SK-N-SH (cell line): ENCODE measurements around the gene PIPOX. TPM values are rescaled to one million over a fixed set of nuclear protein-coding genes. Genes with fewer than 3 reads are reported as not detected.

ENCODE experiments used
- CTCF ChIA-PET: fragments of 300-600, 350-600 bp; formaldehyde crosslinking; extraction: SDS; loops from one replicate; lab custom pipeline; 2021; lab: Yijun Ruan, JAX
- POLR2A ChIA-PET: fragments of 350-600 bp; sonication (Branson Sonifier 250); formaldehyde crosslinking; extraction: SDS; loops from one replicate; lab custom pipeline; 2020; ENCODE audit warnings: antibody characterized with exemption, inconsistent platforms; lab: Yijun Ruan, JAX
- DNase-seq: peaks from one replicate; pipeline ENCODE4 v3.0.0; 2012
- H2AFZ ChIP-seq: fragments of 200-600 bp; sonication (generic); 2 replicates; pipeline ENCODE4 v1.8.1; 2016; ENCODE audit warnings: antibody characterized with exemption, mild to moderate bottlenecking, low read depth
- H3F3A ChIP-seq: fragments of 200-600 bp; sonication (generic); replicated peaks from 2 replicates; pipeline ENCODE3; 2016; ENCODE audit warnings: antibody characterized with exemption, mild to moderate bottlenecking; ENCODE audit not compliant: insufficient read depth
- H3K27ac ChIP-seq, 2 experiments: fragments of 200-500 bp in 1 of 2; fragments of 200-600 bp in 1 of 2; sonication (Bioruptor generic) in 1 of 2; sonication (generic), shearing (Covaris generic) in 1 of 2; 2 replicates each; pipeline versions ENCODE4 v1.5.1 to v1.6.1; 2014 to 2016; ENCODE audit warnings: low read depth in 2 of 2, inconsistent platforms in 1 of 2, low read length in 1 of 2, mild to moderate bottlenecking in 1 of 2, mixed read lengths in 1 of 2
- H3K27me3 ChIP-seq: fragments of 200-600 bp; sonication (generic), shearing (Covaris generic); 2 replicates; pipeline ENCODE4 v1.6.1; 2016; ENCODE audit warnings: mixed run types; ENCODE audit not compliant: insufficient read depth
- H3K36me3 ChIP-seq, 2 experiments: fragments of 200-500 bp in 1 of 2; fragments of 200-600 bp in 1 of 2; sonication (Bioruptor generic) in 1 of 2; sonication (generic) in 1 of 2; replicated peaks in 1 of 2; 2 replicates each; pipeline versions ENCODE3 to v1.5.1; 2014 to 2016; ENCODE audit warnings: low read length in 1 of 2, mild to moderate bottlenecking in 1 of 2; ENCODE audit not compliant: insufficient read depth in 2 of 2, control insufficient read depth in 1 of 2
- H3K4me1 ChIP-seq, 2 experiments: fragments of 200-500 bp in 1 of 2; fragments of 200-600 bp in 1 of 2; sonication (Bioruptor generic) in 1 of 2; sonication (generic), shearing (Covaris generic) in 1 of 2; 2 replicates each; pipeline versions ENCODE4 v1.5.1 to v1.6.1; 2014 to 2016; ENCODE audit warnings: low read depth in 1 of 2, low read length in 1 of 2, mixed run types in 1 of 2; ENCODE audit not compliant: insufficient read depth in 2 of 2, control insufficient read depth in 1 of 2
- H3K4me2 ChIP-seq: fragments of 200-600 bp; sonication (generic), shearing (Covaris generic); 2 replicates; pipeline ENCODE4 v1.6.1; 2017; ENCODE audit warnings: mixed run types
- H3K4me3 ChIP-seq, 2 experiments: fragments of 200-500 bp in 1 of 2; fragments of 200-600 bp in 1 of 2; sonication (Bioruptor generic) in 1 of 2; sonication (generic), shearing (Covaris generic) in 1 of 2; 2 replicates each; pipeline versions ENCODE4 v1.5.1 to v1.8.1; 2014 to 2016; ENCODE audit warnings: low read depth in 2 of 2, inconsistent platforms in 1 of 2, low read length in 1 of 2, mild to moderate bottlenecking in 1 of 2, mixed read lengths in 1 of 2, moderate library complexity in 1 of 2
- H3K79me2 ChIP-seq: fragments of 200-600 bp; sonication (generic); 2 replicates; pipeline ENCODE4 v1.8.1; 2017; ENCODE audit warnings: mild to moderate bottlenecking; ENCODE audit not compliant: insufficient read depth
- H3K9ac ChIP-seq: fragments of 200-600 bp; sonication (generic); 2 replicates; pipeline ENCODE4 v1.6.1; 2017; ENCODE audit warnings: mixed run types
- H3K9me2 ChIP-seq: fragments of 200-600 bp; sonication (generic); 2 replicates; pipeline ENCODE4 v1.6.1; 2017; ENCODE audit warnings: mixed run types
- H3K9me3 ChIP-seq: fragments of 200-600 bp; sonication (generic); 2 replicates; pipeline ENCODE4 v1.6.1; 2017; ENCODE audit warnings: mixed run types, mild to moderate bottlenecking, moderate library complexity
- H4K20me1 ChIP-seq: fragments of 200-600 bp; sonication (generic); 2 replicates; pipeline ENCODE4 v1.6.1; 2017; ENCODE audit warnings: mild to moderate bottlenecking, mixed run types; ENCODE audit not compliant: insufficient read depth
- CHD2 ChIP-seq: fragments of 150-350 bp; IDR thresholded peaks from 2 replicates; pipeline ENCODE4 v1.6.1; 2018; ENCODE audit warnings: low read length; ENCODE audit not compliant: partially characterized antibody
- EP300 ChIP-seq, 2 experiments: IDR thresholded peaks; 2 replicates each; pipeline versions ENCODE4 v1.4.0 to v1.6.1; 2012; ENCODE audit warnings: borderline replicate concordance in 1 of 2, low read depth in 1 of 2, low read length in 1 of 2
- FOXM1 ChIP-seq: IDR thresholded peaks from 2 replicates; pipeline ENCODE4 v1.4.0; 2012; ENCODE audit warnings: low read depth, mild to moderate bottlenecking
- IRF3 ChIP-seq: fragments of 150-350 bp; IDR thresholded peaks from 2 replicates; pipeline ENCODE4 v1.6.1; 2016; ENCODE audit warnings: mild to moderate bottlenecking, low read depth, low read length
- MAX ChIP-seq: IDR thresholded peaks from 2 replicates; pipeline ENCODE4 v1.4.0; 2012; ENCODE audit warnings: low read depth
- MXI1 ChIP-seq: IDR thresholded peaks from 2 replicates; pipeline ENCODE4 v1.6.1; 2012; ENCODE audit warnings: mild to moderate bottlenecking, low read depth, low read length, improper control_type of control experiment
- POLR2AphosphoS5 ChIP-seq: IDR thresholded peaks from 2 replicates; pipeline ENCODE4 v1.6.1; 2012; ENCODE audit warnings: low read depth, low read length
- RCOR1 ChIP-seq: fragments of 150-350 bp; IDR thresholded peaks from 2 replicates; pipeline ENCODE4 v1.6.1; 2017; ENCODE audit warnings: antibody characterized with exemption, low read length
- REST ChIP-seq: IDR thresholded peaks from 2 replicates; pipeline ENCODE4 v1.6.1; 2012; ENCODE audit warnings: mild to moderate bottlenecking, low read depth, low read length, moderate library complexity
- SMC3 ChIP-seq: IDR thresholded peaks from 2 replicates; pipeline ENCODE4 v1.6.1; 2012; ENCODE audit warnings: low read depth, low read length, improper control_type of control experiment
- TAF1 ChIP-seq: IDR thresholded peaks from 2 replicates; pipeline ENCODE4 v1.6.1; 2012; ENCODE audit warnings: low read depth, mild to moderate bottlenecking, low read length, moderate library complexity, borderline replicate concordance
- YY1 ChIP-seq: IDR thresholded peaks from 2 replicates; pipeline ENCODE4 v1.4.0; 2012; ENCODE audit warnings: low read depth, mild to moderate bottlenecking
- ZBTB33 ChIP-seq: IDR thresholded peaks from 2 replicates; pipeline ENCODE4 v1.4.0; 2012; ENCODE audit warnings: low read depth, borderline replicate concordance
- WGBS: methylation state at CpG from one replicate; pipeline ENCODE4 v1.1.6; 2017; ENCODE audit warnings: low lambda C conversion rate; 5-methylcytosine and 5-hydroxymethylcytosine counted together
- polyA plus RNA-seq, 3 experiments: library from polyadenylated mRNA; depleted of rRNA; stranded (reverse); fragments of >200 nt; gene quantifications; 2 replicates each; pipeline ENCODE4 v1.2.3, GENCODE V29; 2012

PIPOX gene
- polyA plus RNA-seq, 1 of the 3 experiments (the other 2 are of a cell fraction) = 0.31 TPM

- Histone ChIP-seq H3K27ac (no peak overlapping the region), H3K27me3 (peaks cover 19% of the 10 kb centered on the region), H3K4me3 (no peak overlapping the region), H4K20me1 (no peaks in the 10 kb centered on the region), H3K9me3 (no peaks in the 10 kb centered on the region), H3F3A (peaks cover 4% of the 10 kb centered on the region), H3K36me3 (no peaks in the 10 kb centered on the region), H2AFZ (no peak overlapping the region), H3K79me2 (no peaks in the 10 kb centered on the region), H3K9me2 (no peaks in the 10 kb centered on the region), H3K4me2 (no peak overlapping the region), H3K4me1 (peaks cover 7% of the 10 kb centered on the region in 2 experiments; a peak in 2 of 4 replicates), H3K9ac (no peak overlapping the region)
- 51% methylated on average over 4 of the region's 7 CpGs for WGBS
- CTCF ChIA-PET = interaction anchor here (0.9 to 2.2 kb wide), 5 partner anchors 9 to 209 kb away, joined by 3 to 13 read pairs (median 8); no protein-coding TSS in a partner anchor
- no peak for DNase-seq
- no peak for TF ChIP-seq MAX
- TF ChIP-seq TAF1 = no peak
- TF ChIP-seq CHD2 = no peak
- TF ChIP-seq ZBTB33 = no peak
- no peak for TF ChIP-seq REST
- POLR2A ChIA-PET = no interaction called here
Measured at GRCh38 chr17:29010586-29010985, 32.4 kb upstream of the PIPOX start.

GRCh38 chr17:29012535-29012934 lies 30.4 kb upstream of the PIPOX start:
- no peak for DNase-seq
- no peaks in the 10 kb centered on the region for H3K9me2 ChIP-seq
- no peaks in the 10 kb centered on the region for H4K20me1 ChIP-seq
- H3F3A ChIP-seq = peaks cover 4% of the 10 kb centered on the region
- H3K9ac ChIP-seq = no peak overlapping the region
- POLR2A ChIA-PET = no interaction called here
- no peaks in the 10 kb centered on the region for H3K9me3 ChIP-seq
- H3K4me3 ChIP-seq = no peak overlapping the region
- no peak overlapping the region for H2AFZ ChIP-seq
- peaks cover 19% of the 10 kb centered on the region for H3K27me3 ChIP-seq
- H3K4me1 ChIP-seq = peaks cover under 1 to 5% of the 10 kb centered on the region in 2 experiments; a peak in 2 of 4 replicates
- no peaks in the 10 kb centered on the region for H3K36me3 ChIP-seq
- no peaks in the 10 kb centered on the region for H3K79me2 ChIP-seq
- CTCF ChIA-PET = no interaction called here
- H3K4me2 ChIP-seq = no peak overlapping the region
- 20% methylated on average over 1 of the region's 1 CpG for WGBS
- H3K27ac ChIP-seq = no peak overlapping the region
- TF ChIP-seq RCOR1 = no peak
- no peak for TF ChIP-seq YY1
- no peak for TF ChIP-seq EP300 (IDR thresholded peaks at IDR 0.05; ENCODE audit: borderline replicate concordance in 1 of 2, low read depth in 1 of 2, low read length in 1 of 2)
- no peak for TF ChIP-seq REST
- TF ChIP-seq FOXM1 = no peak
- TF ChIP-seq SMC3 = no peak
- TF ChIP-seq MXI1 = no peak
- TF ChIP-seq POLR2AphosphoS5 = no peak
- no peak for TF ChIP-seq ZBTB33
- no peak for TF ChIP-seq IRF3
